Neuronal stem cell (in vitro differentiated cells): ENCODE measurements around the gene BID.

ENCODE experiments used
- DNase-seq: peaks from one replicate; pipeline ENCODE4 v3.0.0-alpha.2; 2013; ENCODE audit warnings: low spot score
- H2AFZ ChIP-seq: one replicate; pipeline ENCODE4 v1.6.1; 2013; ENCODE audit warnings: mild to moderate bottlenecking, low read length, inconsistent platforms
- H2AK5ac ChIP-seq: 2 replicates; pipeline ENCODE4 v1.6.1; 2013; ENCODE audit warnings: low read depth, mild to moderate bottlenecking, inconsistent platforms, low read length, moderate library complexity, mixed read lengths
- H2BK120ac ChIP-seq: 2 replicates; pipeline ENCODE4 v1.6.1; 2013; ENCODE audit warnings: low read depth, mild to moderate bottlenecking, inconsistent platforms, low read length, moderate library complexity, mixed read lengths
- H2BK12ac ChIP-seq: one replicate; pipeline ENCODE4 v1.6.1; 2013; ENCODE audit warnings: low read length, inconsistent platforms
- H2BK15ac ChIP-seq: 2 replicates; pipeline ENCODE4 v1.6.1; 2013; ENCODE audit warnings: mild to moderate bottlenecking, low read length, inconsistent platforms, mixed read lengths
- H2BK5ac ChIP-seq: one replicate; pipeline ENCODE4 v1.6.1; 2013; ENCODE audit warnings: inconsistent platforms, mild to moderate bottlenecking, low read length, moderate library complexity
- H3K14ac ChIP-seq: one replicate; pipeline ENCODE4 v1.6.1; 2013; ENCODE audit warnings: low read length, inconsistent platforms
- H3K18ac ChIP-seq: 2 replicates; pipeline ENCODE4 v1.6.1; 2013; ENCODE audit warnings: low read length, inconsistent platforms
- H3K23ac ChIP-seq: 2 replicates; pipeline ENCODE4 v1.6.1; 2013; ENCODE audit warnings: low read depth, mild to moderate bottlenecking, mixed read lengths, low read length, inconsistent platforms; ENCODE audit not compliant: poor library complexity
- H3K27ac ChIP-seq: replicated peaks from 3 replicates; pipeline ENCODE4 v1.5.1; 2013; ENCODE audit warnings: low read length, inconsistent platforms
- H3K27me3 ChIP-seq, 3 experiments: 2 replicates each; pipeline ENCODE4 v1.6.1; 2013; ENCODE audit warnings: low read length in 3 of 3, mild to moderate bottlenecking in 2 of 3, inconsistent platforms in 1 of 3, low read depth in 1 of 3, mixed read lengths in 1 of 3, moderate library complexity in 1 of 3; ENCODE audit not compliant: control insufficient read depth in 3 of 3, insufficient read depth in 3 of 3
- H3K36me3 ChIP-seq, 2 donors: replicated peaks in 1 of 2; 2 replicates each; pipeline ENCODE4 v1.6.1; 2013; ENCODE audit warnings: low read length in 2 of 2; ENCODE audit not compliant: control insufficient read depth in 2 of 2, insufficient read depth in 2 of 2
- H3K4ac ChIP-seq: 2 replicates; pipeline ENCODE4 v1.6.1; 2013; ENCODE audit warnings: inconsistent platforms, mild to moderate bottlenecking, low read length, moderate library complexity
- H3K4me1 ChIP-seq, 2 donors: 1 replicate in 1 of 2; 2 replicates in 1 of 2; pipeline ENCODE4 v1.6.1; 2013; ENCODE audit warnings: low read length in 2 of 2, low read depth in 1 of 2; ENCODE audit not compliant: control insufficient read depth in 2 of 2, insufficient read depth in 1 of 2
- H3K4me2 ChIP-seq: one replicate; pipeline ENCODE4 v1.6.1; 2013; ENCODE audit warnings: mild to moderate bottlenecking, low read length, inconsistent platforms; ENCODE audit not compliant: insufficient read depth, poor library complexity, severe bottlenecking
- H3K4me3 ChIP-seq, 2 donors: 2 replicates each; pipeline ENCODE4 v1.5.1; 2013; ENCODE audit warnings: low read length in 2 of 2, mild to moderate bottlenecking in 2 of 2, inconsistent platforms in 1 of 2, moderate library complexity in 1 of 2
- H3K79me1 ChIP-seq: one replicate; pipeline ENCODE4 v1.6.1; 2013; ENCODE audit warnings: low read depth, mild to moderate bottlenecking, inconsistent platforms, low read length, moderate library complexity
- H3K9ac ChIP-seq: one replicate; pipeline ENCODE4 v1.6.1; 2013; ENCODE audit warnings: mild to moderate bottlenecking, low read depth, low read length, inconsistent platforms; ENCODE audit not compliant: poor library complexity
- H3K9me3 ChIP-seq, 2 donors: replicated peaks in 1 of 2; 2 replicates each; pipeline versions ENCODE3 to v1.6.1; 2013; ENCODE audit warnings: low read length in 2 of 2, mild to moderate bottlenecking in 2 of 2, inconsistent platforms in 1 of 2, low read depth in 1 of 2, mixed read lengths in 1 of 2, moderate library complexity in 1 of 2; ENCODE audit not compliant: control insufficient read depth in 2 of 2, insufficient read depth in 1 of 2
- H4K8ac ChIP-seq: one replicate; pipeline ENCODE4 v1.6.1; 2013; ENCODE audit warnings: low read depth, mild to moderate bottlenecking, inconsistent platforms, low read length, moderate library complexity
- H4K91ac ChIP-seq: one replicate; pipeline ENCODE4 v1.6.1; 2013; ENCODE audit warnings: low read length, low read depth, mild to moderate bottlenecking, inconsistent platforms; ENCODE audit not compliant: poor library complexity
- WGBS, 2 donors: extraction: QIAGEN DNeasy Blood & Tissue Kit; methylation state at CpG; one replicate each; pipeline ENCODE4 v1.1.7; 2013; ENCODE audit warnings: missing lambda C conversion rate in 2 of 2, mixed read lengths in 1 of 2; ENCODE audit not compliant: insufficient read length in 2 of 2, insufficient replicate concordance in 1 of 2; ENCODE audit errors: extremely low coverage in 2 of 2; 5-methylcytosine and 5-hydroxymethylcytosine counted together

BID gene

DNA sequence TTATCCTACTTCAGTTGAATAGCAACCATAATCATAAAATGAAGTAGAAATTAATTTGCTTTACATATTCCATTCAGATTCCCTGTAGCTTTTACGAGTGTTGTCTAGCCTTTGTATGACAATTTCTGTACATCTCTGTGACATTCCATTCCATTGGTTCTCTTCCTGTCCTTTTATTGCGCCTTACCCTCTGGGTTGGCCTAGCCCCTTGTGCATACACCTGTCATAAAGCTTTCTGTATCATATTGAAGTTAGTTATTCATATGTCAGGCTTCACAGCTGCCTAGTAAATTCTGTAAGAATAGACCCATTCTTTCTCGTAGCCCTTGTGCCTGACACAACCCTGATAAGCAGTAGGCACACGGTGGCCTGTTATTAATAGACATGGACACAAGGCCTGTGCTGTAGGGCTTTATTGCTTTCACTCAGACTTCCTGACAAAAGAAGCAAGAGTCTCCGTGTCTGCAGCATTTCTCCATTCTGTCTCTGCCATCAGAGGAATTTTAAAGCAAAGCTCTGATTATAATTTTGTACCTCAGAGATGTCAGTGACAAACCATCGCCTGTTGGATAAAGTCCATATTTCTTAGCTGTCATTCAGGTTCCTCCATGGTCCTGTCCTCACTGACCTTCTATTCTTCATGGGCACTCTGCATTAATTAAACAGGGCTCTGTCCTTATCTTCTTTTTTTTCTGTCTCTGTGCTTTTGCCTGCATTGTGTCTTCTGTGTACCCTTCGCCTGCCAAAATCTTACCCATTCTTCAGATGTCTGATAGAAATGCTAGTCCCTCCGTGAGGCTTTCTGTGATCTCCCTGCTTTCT, 49.4 kb downstream of the BID start:
- no peak overlapping the region for H3K18ac ChIP-seq
- H3K27me3 ChIP-seq = no peaks in the 10 kb centered on the region
- no peak overlapping the region for H3K4ac ChIP-seq
- no peak overlapping the region for H2AK5ac ChIP-seq
- H3K4me3 ChIP-seq = no peak overlapping the region
- no peaks in the 10 kb centered on the region for H3K79me1 ChIP-seq
- DNase-seq = no peak
- no peak overlapping the region for H2BK120ac ChIP-seq
- H3K14ac ChIP-seq = no peak overlapping the region
- H3K4me2 ChIP-seq = no peak overlapping the region
- H4K8ac ChIP-seq = no peak overlapping the region
- peaks cover 19 to 36% of the 10 kb centered on the region in 2 donors for H3K36me3 ChIP-seq
- H4K91ac ChIP-seq = no peak overlapping the region
- no peak overlapping the region for H3K27ac ChIP-seq
- H2BK12ac ChIP-seq = no peak overlapping the region
- no peaks in the 10 kb centered on the region for H3K9me3 ChIP-seq
- no peak overlapping the region for H2BK5ac ChIP-seq
- H3K4me1 ChIP-seq = no peaks in the 10 kb centered on the region
- H3K23ac ChIP-seq = no peak overlapping the region
- no peak overlapping the region for H2BK15ac ChIP-seq
- no peak overlapping the region for H3K9ac ChIP-seq
- no CpG with 5 or more reads among the region's 8 CpGs for WGBS, 2 donors
- H2AFZ ChIP-seq = no peak overlapping the region

DNA sequence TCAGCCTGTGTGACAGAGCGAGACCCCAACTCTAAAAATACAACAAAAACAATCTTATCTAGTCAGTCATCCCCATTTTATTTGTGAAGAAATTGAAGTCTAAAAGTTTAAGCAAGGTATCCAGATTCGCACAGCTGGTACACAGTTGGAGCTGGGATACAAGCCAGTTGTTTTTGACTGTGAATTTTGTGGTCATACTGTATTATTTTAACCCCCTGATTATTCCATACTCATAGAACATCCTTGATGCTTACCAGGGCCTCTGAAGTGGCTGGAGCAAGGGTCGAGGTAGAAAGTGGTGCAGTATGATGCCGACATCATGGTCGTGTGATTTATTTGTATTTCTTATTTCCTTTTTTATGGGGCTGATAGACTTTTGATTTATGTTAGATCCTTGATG, 50.0 kb downstream of the BID start:
- no peaks in the 10 kb centered on the region for H3K27me3 ChIP-seq
- DNase-seq = no peak
- no peaks in the 10 kb centered on the region for H3K79me1 ChIP-seq
- no CpG with 5 or more reads among the region's 5 CpGs for WGBS, 2 donors
- H3K4me3 ChIP-seq = no peak overlapping the region
- no peak overlapping the region for H4K91ac ChIP-seq
- no peak overlapping the region for H3K14ac ChIP-seq
- no peak overlapping the region for H3K4me2 ChIP-seq
- H2BK12ac ChIP-seq = no peak overlapping the region
- H2BK120ac ChIP-seq = no peak overlapping the region
- H3K23ac ChIP-seq = no peak overlapping the region
- H2BK5ac ChIP-seq = no peak overlapping the region
- H3K4me1 ChIP-seq = no peaks in the 10 kb centered on the region
- H4K8ac ChIP-seq = no peak overlapping the region
- no peak overlapping the region for H2AK5ac ChIP-seq
- H2BK15ac ChIP-seq = no peak overlapping the region
- H3K18ac ChIP-seq = no peak overlapping the region
- H3K27ac ChIP-seq = no peak overlapping the region
- H3K9me3 ChIP-seq = no peaks in the 10 kb centered on the region
- H2AFZ ChIP-seq = no peak overlapping the region
- H3K9ac ChIP-seq = no peak overlapping the region
- H3K36me3 ChIP-seq = peaks cover 13 to 30% of the 10 kb centered on the region in 2 donors
- H3K4ac ChIP-seq = no peak overlapping the region

GRCh38 chr22:17719911-17720310, 54.4 kb downstream of the BID start:
- no peak overlapping the region for H3K4me3 ChIP-seq
- no peak overlapping the region for H3K18ac ChIP-seq
- no CpG with 5 or more reads among the region's 5 CpGs for WGBS, 2 donors
- no peak overlapping the region for H3K9ac ChIP-seq
- no peak overlapping the region for H3K27ac ChIP-seq
- no peak overlapping the region for H3K23ac ChIP-seq
- no peak overlapping the region for H3K4ac ChIP-seq
- H2AK5ac ChIP-seq = no peak overlapping the region
- no peaks in the 10 kb centered on the region for H3K9me3 ChIP-seq
- no peak overlapping the region for H2BK5ac ChIP-seq
- H2BK15ac ChIP-seq = no peak overlapping the region
- H3K79me1 ChIP-seq = no peaks in the 10 kb centered on the region
- no peak overlapping the region for H4K8ac ChIP-seq
- H3K36me3 ChIP-seq = no peaks in the 10 kb centered on the region
- H3K14ac ChIP-seq = no peak overlapping the region
- H4K91ac ChIP-seq = no peak overlapping the region
- H3K27me3 ChIP-seq = no peaks in the 10 kb centered on the region
- H3K4me1 ChIP-seq = no peaks in the 10 kb centered on the region
- DNase-seq = no peak
- no peak overlapping the region for H3K4me2 ChIP-seq
- no peak overlapping the region for H2BK120ac ChIP-seq
- no peak overlapping the region for H2AFZ ChIP-seq
- H2BK12ac ChIP-seq = no peak overlapping the region

GRCh38 chr22:17717708-17718107, 56.6 kb downstream of the BID start:
- no CpG with 5 or more reads among the region's 4 CpGs for WGBS, 2 donors
- Histone ChIP-seq H3K4me1 (no peaks in the 10 kb centered on the region), H3K9me3 (no peaks in the 10 kb centered on the region), H2BK12ac (no peak overlapping the region), H3K36me3 (peaks cover 0 to 2% of the 10 kb centered on the region in 2 donors), H2BK5ac (no peak overlapping the region), H4K91ac (no peak overlapping the region), H2BK120ac (no peak overlapping the region), H3K23ac (no peak overlapping the region), H3K4ac (no peak overlapping the region), H2AK5ac (no peak overlapping the region), H3K27me3 (no peaks in the 10 kb centered on the region), H3K79me1 (no peaks in the 10 kb centered on the region), H2AFZ (no peak overlapping the region), H3K18ac (no peak overlapping the region), H3K4me3 (no peak overlapping the region), H4K8ac (no peak overlapping the region), H2BK15ac (no peak overlapping the region), H3K27ac (no peak overlapping the region), H3K14ac (no peak overlapping the region), H3K4me2 (no peak overlapping the region), H3K9ac (no peak overlapping the region)
- no peak for DNase-seq
